HepG2 (cell line): ENCODE data around the gene RPAP3.

Experiments used
- FOXM1 ChIP-seq: sonication (generic); formaldehyde crosslinking; IDR thresholded peaks from 2 replicates; pipeline ENCODE4 v1.5.0; 2020; ENCODE audit warnings: missing genetic modification reagents
- U2AF2 ChIP-seq: fragments of 200-400 bp; formaldehyde crosslinking; IDR thresholded peaks from 2 replicates; pipeline ENCODE4 v1.6.1; 2017; ENCODE audit warnings: low read depth, mild to moderate bottlenecking, low read length
- ZNF615 ChIP-seq: sonication (generic); formaldehyde crosslinking; IDR thresholded peaks from 2 replicates; pipeline ENCODE4 v1.5.0; 2020; ENCODE audit warnings: mild to moderate bottlenecking, missing genetic modification reagents, borderline replicate concordance

- no peak for TF ChIP-seq FOXM1
- TF ChIP-seq ZNF615 (CRISPR knock-in tag) = no peak
- no peak for TF ChIP-seq U2AF2
Observed at GRCh38 chr12:47634127-47634526, 71.7 kb downstream of the RPAP3 start.
